Stimulated activated CD4-positive, alpha-beta T cell treated with anti-CD3 and anti-CD28 coated beads, Interleukin-4, amount 100 ng/mL, for 24 hours (primary cell): Measurements from ENCODE around the gene TRIM62.

Source experiments
- DNase-seq: peaks from one replicate; pipeline ENCODE4 v3.0.0-alpha.2; 2020

The TRIM62 gene

DNA sequence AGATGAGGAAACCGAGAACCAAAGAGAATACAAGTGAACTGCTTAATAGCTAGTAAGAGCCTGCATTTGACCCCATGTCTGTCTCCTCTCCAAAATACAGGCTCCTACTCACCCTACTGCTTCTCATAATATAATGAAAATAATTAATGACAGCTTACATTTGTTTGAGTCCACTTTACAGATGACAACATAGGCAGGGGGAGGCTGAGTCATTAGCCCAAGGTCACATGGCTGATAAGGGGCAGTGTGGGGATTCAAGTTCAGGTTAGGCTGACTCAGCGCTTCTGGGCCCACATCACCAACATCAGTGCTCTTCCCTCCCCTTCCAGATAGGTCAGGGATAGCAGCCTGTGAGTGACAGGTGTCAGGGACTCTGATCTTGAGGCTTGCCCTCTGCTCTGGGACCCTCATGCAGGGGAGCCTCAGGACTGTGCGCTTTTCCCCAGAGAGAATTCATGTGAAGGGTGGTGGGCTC lies 84.7 kb downstream of the TRIM62 start:
- DNase-seq, result no peak

DNA sequence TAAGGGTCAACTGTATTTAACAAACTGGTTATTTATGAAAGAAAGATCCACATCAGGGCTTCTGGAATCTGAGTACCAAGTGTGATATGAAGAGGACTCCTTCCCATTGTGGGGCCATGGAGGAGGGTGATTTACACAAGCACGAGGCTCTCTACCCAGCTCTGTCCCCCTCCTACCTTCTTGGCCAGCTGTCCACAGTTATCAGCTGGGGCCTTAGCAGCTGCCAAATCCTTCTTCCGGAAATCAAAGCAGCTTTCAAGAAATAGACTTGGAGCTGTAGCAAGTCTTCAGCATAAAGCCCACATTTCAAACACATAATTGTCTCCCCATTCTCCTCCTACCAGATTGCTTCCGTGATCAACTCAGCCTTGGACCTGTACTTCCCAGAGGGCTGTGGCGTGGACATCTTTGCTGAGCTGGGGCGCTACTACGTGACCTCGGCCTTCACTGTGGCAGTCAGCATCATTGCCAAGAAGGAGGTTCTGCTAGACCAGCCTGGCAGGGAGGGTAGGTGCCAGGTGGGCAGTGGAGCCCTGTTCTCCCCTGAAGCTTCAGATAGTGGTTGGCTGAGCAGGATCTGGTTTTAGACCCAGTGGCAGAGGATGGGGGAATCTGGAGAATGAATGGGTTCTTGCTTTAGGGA lies 85.4 kb downstream of the TRIM62 start:
- no peak for DNase-seq
